GM18868 (cell line): ENCODE measurements around the gene LARGE2.
A peak's percentile ranks its signal among the peaks of the same experiment; 100 is the strongest.

Experiments used
- ATAC-seq: cut with Tn5 transposase; IDR thresholded peaks from one replicate; pipeline ENCODE4 v1.9.1; 2021; ENCODE audit warnings: mild to moderate bottlenecking, moderate library complexity; ENCODE audit not compliant: unreplicated experiment

Gene LARGE2

GRCh38 chr11:45928535-45929215, 6.2 kb downstream of the LARGE2 start:
- no peak for ATAC-seq

GRCh38 chr11:45929486-45930030, 7.1 kb downstream of the LARGE2 start:
- ATAC-seq: no peak

- peak; percentile 84 for ATAC-seq
Observed at GRCh38 chr11:45930031-45930794, 7.8 kb downstream of the LARGE2 start.

- no peak for ATAC-seq
Observed at GRCh38 chr11:45930951-45931570, 8.6 kb downstream of the LARGE2 start.

GRCh38 chr11:45931739-45932138, 9.3 kb downstream of the LARGE2 start:
- ATAC-seq: no peak

GRCh38 chr11:45932217-45932616, 9.8 kb downstream of the LARGE2 start:
- no peak for ATAC-seq

GRCh38 chr11:45933131-45933831, 10.8 kb downstream of the LARGE2 start:
- ATAC-seq: peak; percentile 34

GRCh38 chr11:45933846-45934579, 11.6 kb downstream of the LARGE2 start:
- ATAC-seq: no peak

- no peak for ATAC-seq
Observed at GRCh38 chr11:45934580-45935318, 12.3 kb downstream of the LARGE2 start.

GRCh38 chr11:45935349-45936064, 13.1 kb downstream of the LARGE2 start:
- ATAC-seq: no peak

GRCh38 chr11:45936511-45937054, 14.1 kb downstream of the LARGE2 start:
- ATAC-seq: no peak

- ATAC-seq: no peak
Observed at GRCh38 chr11:45937916-45938315, 15.5 kb downstream of the LARGE2 start.

GRCh38 chr11:45939836-45940235, 17.4 kb downstream of the LARGE2 start:
- ATAC-seq: no peak

- ATAC-seq: peak; percentile 61
Observed at GRCh38 chr11:45941285-45941684, 18.8 kb downstream of the LARGE2 start.

- ATAC-seq: no peak
Observed at GRCh38 chr11:45942381-45942780, 19.9 kb downstream of the LARGE2 start.

- ATAC-seq: no peak
Observed at GRCh38 chr11:45945397-45945999, 23.0 kb downstream of the LARGE2 start.

GRCh38 chr11:45947885-45948284, 25.4 kb downstream of the LARGE2 start:
- ATAC-seq: no peak

GRCh38 chr11:45948356-45948755, 25.9 kb downstream of the LARGE2 start:
- no peak for ATAC-seq
